GM12864 (cell line): ENCODE results near the gene GALNT14.

ENCODE experiments used
- DNase-seq: peaks from one replicate; pipeline ENCODE4 v3.0.0-alpha.2; 2011; ENCODE audit warnings: low read depth
- H3K4me3 ChIP-seq: 2 replicates; pipeline ENCODE4 v1.5.1; 2011; ENCODE audit warnings: mild to moderate bottlenecking, low read depth, low read length, control low read depth
- TF ChIP-seq, protein P1 (sequence below): IDR thresholded peaks from 2 replicates; pipeline ENCODE4 v1.5.1; 2011; ENCODE audit warnings: low read depth, mild to moderate bottlenecking, moderate library complexity, low read length, control low read depth, inconsistent platforms; ENCODE audit errors: missing control alignments

Gene GALNT14

DNA sequence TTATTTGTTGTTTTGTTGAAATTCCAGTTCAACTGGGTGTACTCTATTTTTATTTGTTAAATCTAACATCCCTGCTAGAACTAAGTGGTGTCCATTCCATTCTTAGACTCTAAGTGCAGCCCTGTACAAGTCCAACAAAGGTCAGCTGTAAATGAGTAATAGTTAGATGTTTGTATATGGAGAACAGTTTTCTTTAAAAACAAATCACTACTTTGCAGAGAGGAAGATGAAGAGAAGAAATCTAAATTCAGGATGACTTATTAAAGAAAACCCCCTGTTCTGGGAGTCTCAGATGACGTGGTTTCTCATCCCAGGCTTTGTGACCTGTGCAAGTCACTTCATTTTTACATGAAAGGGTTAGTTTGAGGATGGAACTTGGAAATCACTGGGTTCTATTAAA lies 57.9 kb downstream of the GALNT14 start:
- no peak overlapping the region for H3K4me3 ChIP-seq
- TF ChIP-seq, protein P1, sequence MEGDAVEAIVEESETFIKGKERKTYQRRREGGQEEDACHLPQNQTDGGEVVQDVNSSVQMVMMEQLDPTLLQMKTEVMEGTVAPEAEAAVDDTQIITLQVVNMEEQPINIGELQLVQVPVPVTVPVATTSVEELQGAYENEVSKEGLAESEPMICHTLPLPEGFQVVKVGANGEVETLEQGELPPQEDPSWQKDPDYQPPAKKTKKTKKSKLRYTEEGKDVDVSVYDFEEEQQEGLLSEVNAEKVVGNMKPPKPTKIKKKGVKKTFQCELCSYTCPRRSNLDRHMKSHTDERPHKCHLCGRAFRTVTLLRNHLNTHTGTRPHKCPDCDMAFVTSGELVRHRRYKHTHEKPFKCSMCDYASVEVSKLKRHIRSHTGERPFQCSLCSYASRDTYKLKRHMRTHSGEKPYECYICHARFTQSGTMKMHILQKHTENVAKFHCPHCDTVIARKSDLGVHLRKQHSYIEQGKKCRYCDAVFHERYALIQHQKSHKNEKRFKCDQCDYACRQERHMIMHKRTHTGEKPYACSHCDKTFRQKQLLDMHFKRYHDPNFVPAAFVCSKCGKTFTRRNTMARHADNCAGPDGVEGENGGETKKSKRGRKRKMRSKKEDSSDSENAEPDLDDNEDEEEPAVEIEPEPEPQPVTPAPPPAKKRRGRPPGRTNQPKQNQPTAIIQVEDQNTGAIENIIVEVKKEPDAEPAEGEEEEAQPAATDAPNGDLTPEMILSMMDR = no peak
- no peak for DNase-seq

DNA sequence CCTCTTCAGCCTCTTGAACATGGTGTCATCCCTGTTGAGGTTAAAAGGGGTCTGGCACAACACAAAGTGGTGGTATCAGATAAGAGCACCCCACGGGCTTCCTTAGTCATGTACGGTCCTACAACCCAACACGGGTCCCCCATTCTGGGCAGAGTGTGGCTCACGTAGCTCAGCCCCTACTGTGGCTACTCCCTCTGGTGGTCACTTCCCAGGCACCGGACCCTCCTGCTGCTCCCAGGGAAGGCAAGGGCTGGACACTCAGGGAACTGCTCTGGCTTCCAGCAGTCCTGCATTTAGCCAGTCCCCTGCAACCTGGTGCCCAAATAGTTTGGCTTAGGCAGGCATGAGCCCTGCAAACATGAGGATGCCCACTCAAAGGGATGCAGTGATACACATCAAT lies 58.6 kb downstream of the GALNT14 start:
- H3K4me3 ChIP-seq = no peak overlapping the region
- TF ChIP-seq, protein P1 = no peak
- DNase-seq = no peak

DNA sequence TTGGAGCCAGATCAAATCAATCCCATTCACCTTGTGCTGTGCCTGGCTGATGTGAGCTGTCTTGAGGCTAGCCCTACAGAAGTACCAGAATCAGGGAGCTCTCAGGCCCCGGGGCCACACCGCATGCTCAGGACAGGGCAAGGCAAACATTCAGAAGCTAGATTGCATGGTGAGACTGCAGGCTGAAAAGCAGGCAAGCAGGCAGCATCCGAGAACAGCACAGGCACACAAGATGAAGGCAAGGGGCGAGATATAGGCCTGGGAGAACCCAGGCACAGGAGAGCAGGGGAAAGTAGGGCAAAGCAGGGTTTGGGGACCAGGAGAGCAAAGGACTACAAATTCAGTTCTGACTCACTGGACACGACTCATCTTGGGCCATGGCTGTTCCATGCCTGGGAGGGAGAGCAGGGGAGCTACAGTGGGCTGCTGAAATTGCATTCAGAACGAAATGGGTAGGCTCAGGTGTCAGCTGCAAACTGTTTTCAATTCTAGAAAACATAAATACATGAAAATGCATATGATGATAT lies 59.6 kb downstream of the GALNT14 start:
- TF ChIP-seq, protein P1 = no peak
- DNase-seq = no peak
- H3K4me3 ChIP-seq = no peak overlapping the region

DNA sequence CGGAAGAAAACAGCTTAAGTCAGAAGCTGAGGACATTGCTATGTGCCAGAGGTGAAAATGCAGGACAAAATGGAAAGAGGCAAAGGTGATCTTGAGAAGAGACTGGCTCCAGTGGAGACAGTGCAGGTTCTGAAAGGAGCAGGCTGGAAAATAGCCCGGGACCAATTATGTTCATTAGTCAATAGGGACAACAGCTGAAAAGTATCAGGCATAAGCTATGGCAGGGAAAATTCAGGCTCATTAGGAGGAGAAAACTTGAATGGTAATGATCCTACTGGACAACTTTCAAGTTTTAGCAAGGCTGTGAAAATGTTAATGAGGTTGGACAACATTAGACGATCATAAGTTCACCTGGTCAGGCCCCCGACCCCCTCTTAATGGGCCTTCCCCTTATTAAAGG lies 60.2 kb downstream of the GALNT14 start:
- TF ChIP-seq, protein P1 = no peak
- no peak overlapping the region for H3K4me3 ChIP-seq

DNA sequence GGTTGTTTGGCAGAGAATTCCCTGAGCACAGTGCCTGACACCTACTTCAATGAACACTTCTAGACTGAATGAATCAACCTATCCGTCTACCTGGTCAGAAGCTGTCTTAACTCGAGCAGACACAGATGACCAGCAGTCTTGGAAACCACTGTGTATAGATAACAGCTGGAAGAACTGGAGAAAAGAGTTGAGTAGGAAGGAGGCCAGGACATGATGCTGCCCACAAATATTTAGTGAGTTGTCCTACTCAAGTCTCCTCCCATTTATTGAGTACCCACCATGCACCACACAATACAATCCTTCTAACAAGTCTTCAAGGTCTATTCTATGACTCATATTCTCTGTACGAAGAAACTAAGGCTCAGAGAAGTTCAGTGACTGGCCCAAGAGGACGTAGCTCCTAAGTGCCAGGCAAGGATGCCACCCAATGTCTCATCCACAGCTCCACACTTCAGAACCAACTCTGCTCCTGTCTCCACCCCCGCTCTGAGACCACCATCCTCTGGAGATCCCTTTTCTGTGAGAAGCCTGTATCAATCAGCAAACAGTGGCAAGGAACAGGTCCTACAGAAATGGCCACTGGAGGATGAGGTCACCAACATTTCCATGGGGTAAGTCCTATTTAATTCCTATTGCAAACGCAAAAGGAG lies 62.2 kb downstream of the GALNT14 start:
- H3K4me3 ChIP-seq = no peak overlapping the region
- TF ChIP-seq, protein P1 = no peak
- DNase-seq = no peak

More for the DNA sequence above, 60.2 kb downstream of the GALNT14 start:
- DNase-seq = no peak

DNA sequence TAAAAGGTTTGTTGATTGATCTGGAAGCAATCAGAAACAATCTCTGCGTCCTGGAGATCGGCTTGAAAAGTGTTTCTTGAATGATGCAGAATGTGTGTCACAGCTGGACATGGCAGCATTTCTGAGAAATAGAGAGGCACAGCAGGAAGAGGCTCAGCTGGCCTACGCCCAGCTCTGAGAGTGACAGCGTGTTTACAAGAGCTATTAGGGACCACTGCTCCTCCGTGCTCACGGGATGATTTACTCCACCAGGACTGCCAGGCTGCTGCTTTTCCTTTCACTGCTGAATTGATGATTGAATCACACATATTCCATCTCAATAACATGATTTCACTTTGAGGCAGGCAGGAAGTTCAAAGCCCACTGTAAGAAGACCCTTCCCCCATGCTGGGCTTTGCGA lies 62.8 kb downstream of the GALNT14 start:
- TF ChIP-seq, protein P1 = no peak
- H3K4me3 ChIP-seq = no peak overlapping the region
- DNase-seq = no peak

DNA sequence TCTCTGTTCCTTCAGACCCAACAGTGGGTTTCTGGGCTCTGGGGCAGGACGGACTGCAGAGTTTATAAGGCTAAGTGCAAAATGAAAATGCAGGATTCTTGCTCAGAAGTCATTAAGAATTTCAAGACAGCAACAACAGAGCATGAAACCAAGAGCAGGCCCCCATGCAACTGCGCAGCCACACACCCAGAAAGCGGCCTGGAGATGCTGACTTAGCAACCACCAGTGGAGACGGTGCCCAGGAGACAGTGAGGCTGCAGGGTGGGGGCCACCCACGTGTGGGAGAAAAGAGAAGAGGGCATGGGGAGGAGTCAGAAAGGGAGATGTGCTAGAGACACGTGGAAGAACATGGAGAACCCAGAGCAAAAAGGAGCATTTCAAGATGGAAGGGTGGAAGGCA lies 66.5 kb downstream of the GALNT14 start:
- no peak overlapping the region for H3K4me3 ChIP-seq
- TF ChIP-seq, protein P1 = no peak
- DNase-seq = no peak
